OCI-M1 (cell line): ENCODE measurements around the gene OR11A1.

Source experiments
- DNase-seq: peaks from one replicate; lab custom pipeline; 2025; lab: John Stamatoyannopoulos, UW

Gene OR11A1

GRCh38 chr6:29388533-29388932 lies 68.3 kb downstream of the OR11A1 start:
- DNase-seq: no peak

GRCh38 chr6:29376003-29376402 lies 80.9 kb downstream of the OR11A1 start:
- peak; percentile 21 for DNase-seq
